Measurements from ENCODE around the gene JAGN1. TPM values are rescaled to one million over a fixed set of nuclear protein-coding genes. Genes with fewer than 3 reads are reported as not detected.
"Not testable (repeated sequence)": the region's sequence is repeated elsewhere in the genome, so short reads cannot be mapped to it uniquely, and the experiment has no call there.

The JAGN1 gene
- total RNA-seq, 1 experiment from 2014 or later = 34.2 TPM

GRCh38 chr3:9937486-9938238, 47.3 kb downstream of the JAGN1 start:
- Mint-ChIP-seq H3K36me3 (ENCODE audit: insufficient read depth, unreplicated experiment) (peaks cover 31% of the 10 kb centered on the region), H3K4me1 (ENCODE audit: low read depth, unreplicated experiment) (peaks cover 15% of the 10 kb centered on the region), H3K27me3 (ENCODE audit: unreplicated experiment) (no peaks in the 10 kb centered on the region), H3K9me3 (ENCODE audit: low read depth, unreplicated experiment) (no peaks in the 10 kb centered on the region), H3K27ac (ENCODE audit: unreplicated experiment) (no peak overlapping the region), H3K4me3 (ENCODE audit: low read depth, unreplicated experiment) (no peak overlapping the region)
- no peak for TF ChIP-seq CTCF (IDR thresholded peaks at IDR 0.05; ENCODE audit: unreplicated experiment)
- CTCF ChIA-PET = no interaction called here
- DNase-seq = no peak
- no TSS peak for BruUV-seq (replicated peaks)
- intact Hi-C loops (cut with micrococcal nuclease; ENCODE audit: unreplicated experiment) = no loop called here

GRCh38 chr3:9938966-9939365, 48.6 kb downstream of the JAGN1 start:
- Mint-ChIP-seq H3K27me3 (ENCODE audit: unreplicated experiment) (no peaks in the 10 kb centered on the region), H3K36me3 (ENCODE audit: insufficient read depth, unreplicated experiment) (peaks cover 18% of the 10 kb centered on the region), H3K4me3 (ENCODE audit: low read depth, unreplicated experiment) (no peak overlapping the region), H3K4me1 (ENCODE audit: low read depth, unreplicated experiment) (peaks cover 15% of the 10 kb centered on the region), H3K9me3 (ENCODE audit: low read depth, unreplicated experiment) (no peaks in the 10 kb centered on the region), H3K27ac (ENCODE audit: unreplicated experiment) (no peak overlapping the region)
- CTCF ChIA-PET = no interaction called here
- DNase-seq = no peak
- intact Hi-C loops (cut with micrococcal nuclease; ENCODE audit: unreplicated experiment) = no loop called here
- no peak for TF ChIP-seq CTCF (IDR thresholded peaks at IDR 0.05; ENCODE audit: unreplicated experiment)
- no TSS peak for BruUV-seq (replicated peaks)

GRCh38 chr3:9939906-9940305, 49.5 kb downstream of the JAGN1 start:
- peaks cover 11% of the 10 kb centered on the region for H3K4me1 Mint-ChIP-seq (ENCODE audit: low read depth, unreplicated experiment)
- DNase-seq; H3K27ac Mint-ChIP-seq (ENCODE audit: unreplicated experiment); H3K36me3 Mint-ChIP-seq (ENCODE audit: insufficient read depth, unreplicated experiment); CTCF ChIA-PET; H3K9me3 Mint-ChIP-seq (ENCODE audit: low read depth, unreplicated experiment); H3K27me3 Mint-ChIP-seq (ENCODE audit: unreplicated experiment); H3K4me3 Mint-ChIP-seq (ENCODE audit: low read depth, unreplicated experiment); BruUV-seq (replicated peaks); intact Hi-C loops (cut with micrococcal nuclease; ENCODE audit: unreplicated experiment): not testable (repeated sequence)

GRCh38 chr3:9940746-9941145, 50.3 kb downstream of the JAGN1 start:
- Mint-ChIP-seq H3K36me3 (ENCODE audit: insufficient read depth, unreplicated experiment) (peaks cover 6% of the 10 kb centered on the region), H3K4me1 (ENCODE audit: low read depth, unreplicated experiment) (peaks cover 2% of the 10 kb centered on the region), H3K27me3 (ENCODE audit: unreplicated experiment) (no peaks in the 10 kb centered on the region), H3K4me3 (ENCODE audit: low read depth, unreplicated experiment) (no peak overlapping the region), H3K9me3 (ENCODE audit: low read depth, unreplicated experiment) (no peaks in the 10 kb centered on the region), H3K27ac (ENCODE audit: unreplicated experiment) (no peak overlapping the region)
- intact Hi-C loops (cut with micrococcal nuclease; ENCODE audit: unreplicated experiment) = no loop called here
- CTCF ChIA-PET = interaction anchor here (0.6 to 1.0 kb wide), 2 partner anchors 8 to 12 kb away, joined by 3 read pairs; no protein-coding TSS in a partner anchor
- BruUV-seq (replicated peaks) = no TSS peak
- no peak for DNase-seq
- TF ChIP-seq CTCF (IDR thresholded peaks at IDR 0.05; ENCODE audit: unreplicated experiment) = no peak

GRCh38 chr3:9942164-9942563, 51.8 kb downstream of the JAGN1 start:
- Mint-ChIP-seq H3K27ac (ENCODE audit: unreplicated experiment) (no peak overlapping the region), H3K9me3 (ENCODE audit: low read depth, unreplicated experiment) (no peaks in the 10 kb centered on the region), H3K4me1 (ENCODE audit: low read depth, unreplicated experiment) (no peaks in the 10 kb centered on the region), H3K36me3 (ENCODE audit: insufficient read depth, unreplicated experiment) (peaks cover 19% of the 10 kb centered on the region), H3K4me3 (ENCODE audit: low read depth, unreplicated experiment) (no peak overlapping the region), H3K27me3 (ENCODE audit: unreplicated experiment) (no peaks in the 10 kb centered on the region)
- intact Hi-C loops (cut with micrococcal nuclease; ENCODE audit: unreplicated experiment) = no loop called here
- BruUV-seq (replicated peaks) = no TSS peak
- no peak for TF ChIP-seq CTCF (IDR thresholded peaks at IDR 0.05; ENCODE audit: unreplicated experiment)
- DNase-seq = no peak
- CTCF ChIA-PET = interaction anchor here (0.7 kb wide), 1 partner anchor 160 kb away, joined by 9 read pairs; no protein-coding TSS in a partner anchor

Data from Calu3 (cell line).